ENCODE results near the gene FAM50B.

The FAM50B gene

GRCh38 chr6:3898265-3898994 lies 49.3 kb downstream of the FAM50B start:
- DNase-seq = no peak

GRCh38 chr6:3899061-3899460 lies 49.9 kb downstream of the FAM50B start:
- no peak for DNase-seq

GRCh38 chr6:3899970-3900439 lies 50.8 kb downstream of the FAM50B start:
- DNase-seq = no peak

Data from SHP77 treated with DMSO at 0.1 percent for 48 hours (cell line).